Ovary (tissue), 3 donors: ENCODE results near the gene MTMR8.

ENCODE experiments used
- EP300 ChIP-seq: sonication (generic); formaldehyde crosslinking; IDR thresholded peaks from one replicate; pipeline ENCODE4 v1.6.1; 2017; ENCODE audit warnings: antibody characterized with exemption
- POLR2A ChIP-seq: fragments of 450-650 bp; IDR thresholded peaks from one replicate; pipeline ENCODE4 v1.6.1; 2017; ENCODE audit warnings: antibody characterized with exemption, mild to moderate bottlenecking, moderate library complexity
- TF ChIP-seq, protein P1 (sequence below), 3 donors: fragments of 450-650 bp in 2 of 3; fragments of 200-600 bp in 1 of 3; IDR thresholded peaks; one replicate each; pipeline versions ENCODE4 v1.5.1 to v1.8.0; 2016 to 2022; ENCODE audit warnings: antibody characterized with exemption in 3 of 3, mild to moderate bottlenecking in 1 of 3
- donor health status: DM: no; HTN: no; CAD: no.

GRCh38 chrX:64377753-64378152 is 17.5 kb downstream of the MTMR8 start:
- TF ChIP-seq, protein P1, sequence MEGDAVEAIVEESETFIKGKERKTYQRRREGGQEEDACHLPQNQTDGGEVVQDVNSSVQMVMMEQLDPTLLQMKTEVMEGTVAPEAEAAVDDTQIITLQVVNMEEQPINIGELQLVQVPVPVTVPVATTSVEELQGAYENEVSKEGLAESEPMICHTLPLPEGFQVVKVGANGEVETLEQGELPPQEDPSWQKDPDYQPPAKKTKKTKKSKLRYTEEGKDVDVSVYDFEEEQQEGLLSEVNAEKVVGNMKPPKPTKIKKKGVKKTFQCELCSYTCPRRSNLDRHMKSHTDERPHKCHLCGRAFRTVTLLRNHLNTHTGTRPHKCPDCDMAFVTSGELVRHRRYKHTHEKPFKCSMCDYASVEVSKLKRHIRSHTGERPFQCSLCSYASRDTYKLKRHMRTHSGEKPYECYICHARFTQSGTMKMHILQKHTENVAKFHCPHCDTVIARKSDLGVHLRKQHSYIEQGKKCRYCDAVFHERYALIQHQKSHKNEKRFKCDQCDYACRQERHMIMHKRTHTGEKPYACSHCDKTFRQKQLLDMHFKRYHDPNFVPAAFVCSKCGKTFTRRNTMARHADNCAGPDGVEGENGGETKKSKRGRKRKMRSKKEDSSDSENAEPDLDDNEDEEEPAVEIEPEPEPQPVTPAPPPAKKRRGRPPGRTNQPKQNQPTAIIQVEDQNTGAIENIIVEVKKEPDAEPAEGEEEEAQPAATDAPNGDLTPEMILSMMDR (IDR thresholded peaks at IDR 0.05), result no peak
- no peak for TF ChIP-seq POLR2A
- TF ChIP-seq EP300, result no peak
